ENCODE results near the gene APOBR. TPM values are rescaled to one million over a fixed set of nuclear protein-coding genes. Genes with fewer than 3 reads are reported as not detected.

APOBR gene
- total and polyA plus RNA-seq, 10 of the 15 experiments (the other 5 are each of a cell fraction or from before 2014, with no cell fraction given) = 0.04 to 2.5 (median 0.54) TPM; not detected in 1

DNA sequence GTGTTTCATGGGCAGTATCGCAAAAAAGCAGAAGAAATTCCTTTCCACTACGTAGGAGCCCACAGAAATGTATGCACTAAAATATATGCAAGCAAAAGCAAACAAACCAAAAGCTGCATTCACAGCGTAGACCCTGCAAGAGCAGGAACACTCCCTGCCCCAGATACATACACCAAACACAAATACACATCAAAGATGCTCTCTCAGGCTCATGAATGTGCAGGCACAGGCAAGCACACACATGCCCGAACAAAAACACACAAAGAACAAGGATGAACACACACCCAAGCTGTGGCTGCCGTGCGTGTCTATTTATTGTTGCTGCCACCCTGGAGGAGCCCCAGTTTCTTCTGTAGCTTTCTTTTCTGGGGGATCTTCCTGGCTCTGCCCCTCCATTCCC is 42.6 kb downstream of the APOBR start (continued):
- TF ChIP-seq, protein P1, sequence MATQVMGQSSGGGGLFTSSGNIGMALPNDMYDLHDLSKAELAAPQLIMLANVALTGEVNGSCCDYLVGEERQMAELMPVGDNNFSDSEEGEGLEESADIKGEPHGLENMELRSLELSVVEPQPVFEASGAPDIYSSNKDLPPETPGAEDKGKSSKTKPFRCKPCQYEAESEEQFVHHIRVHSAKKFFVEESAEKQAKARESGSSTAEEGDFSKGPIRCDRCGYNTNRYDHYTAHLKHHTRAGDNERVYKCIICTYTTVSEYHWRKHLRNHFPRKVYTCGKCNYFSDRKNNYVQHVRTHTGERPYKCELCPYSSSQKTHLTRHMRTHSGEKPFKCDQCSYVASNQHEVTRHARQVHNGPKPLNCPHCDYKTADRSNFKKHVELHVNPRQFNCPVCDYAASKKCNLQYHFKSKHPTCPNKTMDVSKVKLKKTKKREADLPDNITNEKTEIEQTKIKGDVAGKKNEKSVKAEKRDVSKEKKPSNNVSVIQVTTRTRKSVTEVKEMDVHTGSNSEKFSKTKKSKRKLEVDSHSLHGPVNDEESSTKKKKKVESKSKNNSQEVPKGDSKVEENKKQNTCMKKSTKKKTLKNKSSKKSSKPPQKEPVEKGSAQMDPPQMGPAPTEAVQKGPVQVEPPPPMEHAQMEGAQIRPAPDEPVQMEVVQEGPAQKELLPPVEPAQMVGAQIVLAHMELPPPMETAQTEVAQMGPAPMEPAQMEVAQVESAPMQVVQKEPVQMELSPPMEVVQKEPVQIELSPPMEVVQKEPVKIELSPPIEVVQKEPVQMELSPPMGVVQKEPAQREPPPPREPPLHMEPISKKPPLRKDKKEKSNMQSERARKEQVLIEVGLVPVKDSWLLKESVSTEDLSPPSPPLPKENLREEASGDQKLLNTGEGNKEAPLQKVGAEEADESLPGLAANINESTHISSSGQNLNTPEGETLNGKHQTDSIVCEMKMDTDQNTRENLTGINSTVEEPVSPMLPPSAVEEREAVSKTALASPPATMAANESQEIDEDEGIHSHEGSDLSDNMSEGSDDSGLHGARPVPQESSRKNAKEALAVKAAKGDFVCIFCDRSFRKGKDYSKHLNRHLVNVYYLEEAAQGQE (IDR thresholded peaks at IDR 0.05; ENCODE audit: low read depth, low read length) = no peak

DNA sequence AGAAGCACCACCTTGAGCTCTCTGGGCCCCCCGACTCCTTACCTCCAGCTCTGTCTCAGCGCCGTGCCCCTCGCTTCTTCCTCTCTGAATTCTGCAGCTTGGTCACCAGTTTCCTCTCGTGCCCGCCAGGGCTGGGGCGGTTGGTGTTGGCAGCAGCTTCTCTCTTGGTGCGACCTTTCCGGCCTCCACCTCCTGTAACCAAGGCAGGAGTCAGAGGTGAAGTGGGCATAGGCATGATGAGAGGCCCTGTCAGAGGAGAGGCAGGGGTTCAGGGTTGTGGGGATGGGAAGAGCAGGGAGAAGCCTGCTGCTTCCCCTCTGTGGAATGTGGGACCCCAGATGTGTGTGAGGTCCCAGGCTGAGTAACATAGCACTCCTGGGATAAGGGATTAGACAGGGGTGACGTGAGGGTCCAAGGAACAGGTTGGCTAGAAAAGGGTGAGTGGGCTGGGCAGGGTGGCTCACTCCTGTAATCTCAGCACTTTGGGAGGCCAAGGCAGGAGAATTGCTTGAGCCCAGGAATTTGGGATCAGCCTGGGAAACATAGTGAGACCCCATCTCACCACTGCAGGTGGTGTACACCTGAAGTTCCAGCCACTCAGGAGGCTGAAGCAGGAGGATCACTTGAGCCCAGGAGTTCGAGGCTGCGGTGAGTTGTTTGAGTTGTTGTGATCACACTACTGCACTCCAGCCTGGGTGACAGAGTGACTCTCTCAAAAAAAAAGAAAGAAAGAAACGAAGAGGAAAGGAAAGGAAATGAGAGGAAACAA is 43.7 kb downstream of the APOBR start:
- intact Hi-C loops (cut with micrococcal nuclease; ENCODE audit: unreplicated experiment) (no loop called here), in situ Hi-C loops (cut with MboI) (no loop called here)
- no peak for ATAC-seq
- no TSS peak for BruUV-seq (replicated peaks)
- Histone ChIP-seq H3K27ac (ENCODE audit: control insufficient read depth, insufficient read depth) (no peak overlapping the region), H3K4me1 (ENCODE audit: control insufficient read depth, insufficient read depth, low read length) (peaks cover 6% of the 10 kb centered on the region), H3K36me3 (ENCODE audit: control insufficient read depth in 2 of 2, insufficient read depth in 2 of 2, low read length in 1 of 2) (no peaks in the 10 kb centered on the region), H4K20me1 (ENCODE audit: control insufficient read depth, insufficient read depth) (no peaks in the 10 kb centered on the region), H3K4me3 (no peak overlapping the region), H2AFZ (ENCODE audit: control insufficient read depth, low read depth, low read length) (no peak overlapping the region), H3K9ac (ENCODE audit: control insufficient read depth, insufficient read depth, low read length) (no peak overlapping the region), H3K79me2 (ENCODE audit: control insufficient read depth, insufficient read depth, low read length) (no peaks in the 10 kb centered on the region), H3K9me3 (replicated peaks; ENCODE audit: control insufficient read depth, insufficient read depth, low read length) (no peaks in the 10 kb centered on the region), H3K4me2 (ENCODE audit: control insufficient read depth, insufficient read depth) (no peak overlapping the region), H3K27me3 (replicated peaks in 1 of 2; ENCODE audit: control insufficient read depth in 2 of 2, insufficient read depth in 2 of 2, low read length in 1 of 2) (no peaks in the 10 kb centered on the region; a peak in 1 of 4 replicates)
- POLR2A ChIA-PET = no interaction called here
- RAD21 ChIA-PET (ENCODE audit: unreplicated experiment) = no interaction called here
- SMC1A ChIA-PET (ENCODE audit: uncharacterized antibody, unreplicated experiment) = interaction anchor here (0.6 kb wide), 1 partner anchor 13 kb away, joined by 3 read pairs; no protein-coding TSS in a partner anchor
- 67% methylated on average over 13 of the region's 13 CpGs for WGBS (ENCODE audit: insufficient coverage, insufficient replicate concordance, low lambda C conversion rate, missing lambda C conversion rate)
- CTCF ChIA-PET = no interaction called here
- DNase-seq (ENCODE audit: low read depth, low spot score) = no peak
- FAIRE-seq = no peak
- no peak for TF ChIP-seq HDAC2 (IDR thresholded peaks at IDR 0.05)
- TF ChIP-seq ESRRA (IDR thresholded peaks at IDR 0.05; ENCODE audit: low read length) = no peak
- TF ChIP-seq, protein P2, sequence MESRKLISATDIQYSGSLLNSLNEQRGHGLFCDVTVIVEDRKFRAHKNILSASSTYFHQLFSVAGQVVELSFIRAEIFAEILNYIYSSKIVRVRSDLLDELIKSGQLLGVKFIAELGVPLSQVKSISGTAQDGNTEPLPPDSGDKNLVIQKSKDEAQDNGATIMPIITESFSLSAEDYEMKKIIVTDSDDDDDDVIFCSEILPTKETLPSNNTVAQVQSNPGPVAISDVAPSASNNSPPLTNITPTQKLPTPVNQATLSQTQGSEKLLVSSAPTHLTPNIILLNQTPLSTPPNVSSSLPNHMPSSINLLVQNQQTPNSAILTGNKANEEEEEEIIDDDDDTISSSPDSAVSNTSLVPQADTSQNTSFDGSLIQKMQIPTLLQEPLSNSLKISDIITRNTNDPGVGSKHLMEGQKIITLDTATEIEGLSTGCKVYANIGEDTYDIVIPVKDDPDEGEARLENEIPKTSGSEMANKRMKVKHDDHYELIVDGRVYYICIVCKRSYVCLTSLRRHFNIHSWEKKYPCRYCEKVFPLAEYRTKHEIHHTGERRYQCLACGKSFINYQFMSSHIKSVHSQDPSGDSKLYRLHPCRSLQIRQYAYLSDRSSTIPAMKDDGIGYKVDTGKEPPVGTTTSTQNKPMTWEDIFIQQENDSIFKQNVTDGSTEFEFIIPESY (IDR thresholded peaks at IDR 0.05) = no peak
- TF ChIP-seq, protein P3, sequence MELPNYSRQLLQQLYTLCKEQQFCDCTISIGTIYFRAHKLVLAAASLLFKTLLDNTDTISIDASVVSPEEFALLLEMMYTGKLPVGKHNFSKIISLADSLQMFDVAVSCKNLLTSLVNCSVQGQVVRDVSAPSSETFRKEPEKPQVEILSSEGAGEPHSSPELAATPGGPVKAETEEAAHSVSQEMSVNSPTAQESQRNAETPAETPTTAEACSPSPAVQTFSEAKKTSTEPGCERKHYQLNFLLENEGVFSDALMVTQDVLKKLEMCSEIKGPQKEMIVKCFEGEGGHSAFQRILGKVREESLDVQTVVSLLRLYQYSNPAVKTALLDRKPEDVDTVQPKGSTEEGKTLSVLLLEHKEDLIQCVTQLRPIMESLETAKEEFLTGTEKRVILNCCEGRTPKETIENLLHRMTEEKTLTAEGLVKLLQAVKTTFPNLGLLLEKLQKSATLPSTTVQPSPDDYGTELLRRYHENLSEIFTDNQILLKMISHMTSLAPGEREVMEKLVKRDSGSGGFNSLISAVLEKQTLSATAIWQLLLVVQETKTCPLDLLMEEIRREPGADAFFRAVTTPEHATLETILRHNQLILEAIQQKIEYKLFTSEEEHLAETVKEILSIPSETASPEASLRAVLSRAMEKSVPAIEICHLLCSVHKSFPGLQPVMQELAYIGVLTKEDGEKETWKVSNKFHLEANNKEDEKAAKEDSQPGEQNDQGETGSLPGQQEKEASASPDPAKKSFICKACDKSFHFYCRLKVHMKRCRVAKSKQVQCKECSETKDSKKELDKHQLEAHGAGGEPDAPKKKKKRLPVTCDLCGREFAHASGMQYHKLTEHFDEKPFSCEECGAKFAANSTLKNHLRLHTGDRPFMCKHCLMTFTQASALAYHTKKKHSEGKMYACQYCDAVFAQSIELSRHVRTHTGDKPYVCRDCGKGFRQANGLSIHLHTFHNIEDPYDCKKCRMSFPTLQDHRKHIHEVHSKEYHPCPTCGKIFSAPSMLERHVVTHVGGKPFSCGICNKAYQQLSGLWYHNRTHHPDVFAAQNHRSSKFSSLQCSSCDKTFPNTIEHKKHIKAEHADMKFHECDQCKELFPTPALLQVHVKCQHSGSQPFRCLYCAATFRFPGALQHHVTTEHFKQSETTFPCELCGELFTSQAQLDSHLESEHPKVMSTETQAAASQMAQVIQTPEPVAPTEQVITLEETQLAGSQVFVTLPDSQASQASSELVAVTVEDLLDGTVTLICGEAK (IDR thresholded peaks at IDR 0.05; ENCODE audit: borderline replicate concordance) = no peak
- TF ChIP-seq, protein P4, sequence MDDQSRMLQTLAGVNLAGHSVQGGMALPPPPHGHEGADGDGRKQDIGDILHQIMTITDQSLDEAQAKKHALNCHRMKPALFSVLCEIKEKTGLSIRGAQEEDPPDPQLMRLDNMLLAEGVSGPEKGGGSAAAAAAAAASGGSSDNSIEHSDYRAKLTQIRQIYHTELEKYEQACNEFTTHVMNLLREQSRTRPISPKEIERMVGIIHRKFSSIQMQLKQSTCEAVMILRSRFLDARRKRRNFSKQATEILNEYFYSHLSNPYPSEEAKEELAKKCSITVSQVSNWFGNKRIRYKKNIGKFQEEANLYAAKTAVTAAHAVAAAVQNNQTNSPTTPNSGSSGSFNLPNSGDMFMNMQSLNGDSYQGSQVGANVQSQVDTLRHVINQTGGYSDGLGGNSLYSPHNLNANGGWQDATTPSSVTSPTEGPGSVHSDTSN (IDR thresholded peaks at IDR 0.05; ENCODE audit: insufficient replicate concordance, low read depth, low read length) = no peak
- TF ChIP-seq NR2C2 (IDR thresholded peaks at IDR 0.05; ENCODE audit: borderline replicate concordance, control insufficient read depth, insufficient read length, low read depth) = no peak
- no peak for TF ChIP-seq MTA2 (IDR thresholded peaks at IDR 0.05; ENCODE audit: low read depth)
- TF ChIP-seq SREBF1 (IDR thresholded peaks at IDR 0.05; ENCODE audit: low read length) = no peak
- no peak for TF ChIP-seq SPI1 (IDR thresholded peaks at IDR 0.05; ENCODE audit: borderline replicate concordance, insufficient read depth, low read depth, low read length)

All from GM12878 (cell line).